RWPE1 (cell line): ENCODE data around the gene PLEKHG5.
"Not testable (repeated sequence)": the region's sequence is repeated elsewhere in the genome, so short reads cannot be mapped to it uniquely, and the experiment has no call there.

Experiments
- CTCF ChIA-PET: fragments of 350-600 bp; sonication (Branson Sonifier 250); formaldehyde crosslinking; extraction: SDS; loops from one replicate; lab custom pipeline; 2021; lab: Yijun Ruan, JAX
- POLR2A ChIA-PET: fragments of 400-600 bp; formaldehyde crosslinking; extraction: SDS; loops from one replicate; lab custom pipeline; 2020; ENCODE audit warnings: antibody characterized with exemption; ENCODE audit not compliant: low non-redundant PET; lab: Yijun Ruan, JAX
- DNase-seq: peaks from one replicate; pipeline ENCODE4 v3.0.0; 2012; ENCODE audit warnings: low spot score
- H3K27ac ChIP-seq: fragments of 450-650 bp; 2 replicates; pipeline ENCODE4 v1.5.1; 2017
- CTCF ChIP-seq: fragments of 450-650 bp; conservative IDR thresholded peaks from 2 replicates; pipeline ENCODE4 v1.5.1; 2017; ENCODE audit warnings: low read depth, mild to moderate bottlenecking

Gene PLEKHG5

DNA sequence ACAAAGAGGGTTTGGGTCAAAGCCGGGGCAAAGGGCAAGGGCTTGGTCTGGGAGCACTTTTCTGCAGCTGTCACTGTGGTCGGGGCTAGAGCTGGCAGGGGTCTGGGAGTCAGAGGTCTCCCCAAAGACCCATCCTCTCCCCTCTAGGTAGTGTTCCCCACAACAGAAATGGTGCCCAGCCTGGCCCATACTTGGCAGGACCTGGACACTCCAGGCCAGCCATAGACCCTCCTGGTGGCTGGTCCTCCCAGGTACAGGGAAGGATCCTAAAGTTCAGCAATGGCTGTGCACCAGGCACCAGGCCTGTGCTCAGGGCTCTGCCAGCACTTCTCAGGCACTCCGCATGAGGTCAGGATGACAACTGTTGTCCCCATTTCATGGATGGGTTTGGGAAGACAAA, 55.9 kb downstream of the PLEKHG5 start:
- H3K27ac ChIP-seq, result no peak overlapping the region
- DNase-seq, result no peak
- CTCF ChIA-PET, result no interaction called here
- no peak for TF ChIP-seq CTCF
- POLR2A ChIA-PET, result no interaction called here

DNA sequence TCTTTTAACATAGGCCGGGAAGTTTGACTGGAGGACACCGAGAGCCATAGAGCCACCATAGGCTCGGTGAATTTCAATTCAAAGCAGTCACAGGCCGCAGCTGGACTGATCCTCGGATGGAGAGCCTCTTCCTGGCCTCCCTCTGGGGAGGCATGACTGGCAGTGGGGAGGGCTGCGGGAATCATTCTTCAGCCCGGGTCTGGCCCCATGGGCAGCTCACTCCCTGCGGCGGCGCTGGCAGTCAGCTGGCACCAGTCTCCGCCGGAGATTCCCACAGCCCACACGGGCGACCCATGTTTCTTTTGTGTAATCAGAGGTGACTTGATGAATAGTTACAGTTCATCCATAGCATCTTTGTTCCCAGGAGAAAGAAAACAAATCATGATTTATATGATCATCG, 56.3 kb downstream of the PLEKHG5 start:
- DNase-seq, result no peak
- ChIA-PET POLR2A (no interaction called here), CTCF (interaction anchor here (0.6 kb wide), 1 partner anchor 231 kb away, joined by 3 read pairs; no protein-coding TSS in a partner anchor)
- TF ChIP-seq CTCF, result no peak
- H3K27ac ChIP-seq, result no peak overlapping the region

GRCh38 chr1:6434186-6434585, 57.3 kb downstream of the PLEKHG5 start:
- ChIA-PET POLR2A (interaction anchor here (0.5 kb wide), 1 partner anchor 38 kb away, joined by 14 read pairs; no protein-coding TSS in a partner anchor), CTCF (no interaction called here)
- DNase-seq, result no peak
- H3K27ac ChIP-seq, result no peak overlapping the region
- TF ChIP-seq CTCF, result no peak

GRCh38 chr1:6431645-6432579, 59.6 kb downstream of the PLEKHG5 start:
- H3K27ac ChIP-seq, DNase-seq, POLR2A ChIA-PET: not testable (repeated sequence)
- CTCF ChIA-PET, result interaction anchor here (0.6 to 1.6 kb wide), 3 partner anchors 9 to 173 kb away, joined by 3 to 4 read pairs (median 3); no protein-coding TSS in a partner anchor

GRCh38 chr1:6429660-6430411, 61.6 kb downstream of the PLEKHG5 start:
- DNase-seq, H3K27ac ChIP-seq, POLR2A ChIA-PET: not testable (repeated sequence)
- CTCF ChIA-PET, result interaction anchor here (0.6 to 1.0 kb wide), 3 partner anchors 8 to 273 kb away, joined by 3 read pairs; no protein-coding TSS in a partner anchor

DNA sequence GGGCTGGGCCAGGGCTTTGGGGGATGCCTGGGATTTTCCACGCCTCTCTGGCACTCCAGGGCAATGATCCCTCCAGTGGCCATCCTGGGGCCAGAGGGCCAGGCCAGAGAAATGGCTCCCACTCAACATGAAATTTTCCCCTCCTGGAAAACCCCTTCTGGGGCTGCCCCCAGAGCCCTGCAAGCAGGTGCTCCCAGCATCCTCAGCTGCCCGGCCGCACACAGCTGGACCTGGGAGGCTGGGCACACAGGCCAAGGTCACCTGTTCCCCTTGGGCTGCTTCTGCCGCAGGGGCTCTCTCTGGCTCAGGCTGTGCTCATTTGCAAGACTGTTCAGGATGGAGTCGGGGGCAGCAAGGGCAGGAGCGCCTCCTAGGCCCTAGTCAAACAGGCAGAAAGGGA, 63.0 kb downstream of the PLEKHG5 start:
- POLR2A ChIA-PET, DNase-seq: not testable (repeated sequence)
- peak overlapping the region; percentile 88 for H3K27ac ChIP-seq
- CTCF ChIA-PET, result interaction anchor here (1.0 kb wide), 1 partner anchor 9 kb away, joined by 3 read pairs; no protein-coding TSS in a partner anchor

DNA sequence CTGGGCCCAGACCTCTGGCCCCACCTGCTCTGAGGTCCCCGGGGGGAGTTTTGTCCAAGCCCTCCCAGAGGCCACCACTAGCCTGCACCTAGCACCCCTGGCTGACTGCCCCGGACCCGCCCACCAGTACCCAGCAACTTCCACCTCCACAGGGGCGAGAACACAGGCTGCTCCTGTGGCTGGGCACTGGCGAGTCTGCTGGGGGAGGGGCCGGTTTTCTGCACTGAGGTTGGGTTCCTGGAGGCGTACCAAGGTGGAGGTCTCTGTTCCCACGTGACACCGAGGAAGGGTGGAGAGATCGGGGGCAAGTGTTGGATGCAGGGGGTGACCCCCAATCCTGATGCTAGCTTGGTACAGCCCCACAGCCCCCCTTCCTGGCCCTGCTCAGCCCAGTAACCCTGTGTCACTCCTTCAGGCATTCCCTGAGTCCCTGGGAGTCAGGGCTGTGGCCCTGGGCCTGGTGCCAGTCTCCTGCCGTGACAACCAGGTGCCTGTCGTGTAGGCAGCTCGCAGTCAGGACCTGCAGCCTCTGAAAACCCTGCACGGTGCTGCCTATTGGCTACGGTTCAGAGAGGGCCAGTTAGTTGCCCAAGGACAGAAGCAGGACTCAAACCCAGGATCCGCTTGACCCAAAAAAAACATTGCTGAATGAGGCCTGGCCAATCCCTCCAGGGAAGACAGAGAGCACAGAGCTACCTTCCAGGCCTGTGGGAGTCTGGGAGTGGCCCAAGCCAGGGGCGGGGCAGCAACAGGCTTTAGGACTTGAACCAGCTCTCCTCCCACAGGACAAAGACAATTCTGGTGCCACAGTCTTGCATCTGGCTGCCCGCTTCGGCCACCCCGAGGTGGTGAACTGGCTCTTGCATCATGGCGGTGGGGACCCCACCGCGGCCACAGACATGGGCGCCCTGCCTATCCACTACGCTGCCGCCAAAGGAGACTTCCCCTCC, 63.8 kb downstream of the PLEKHG5 start:
- POLR2A ChIA-PET, result no interaction called here
- peak overlapping the region; percentile 88 for H3K27ac ChIP-seq
- CTCF ChIA-PET, result interaction anchor here (0.6 kb wide), 1 partner anchor 240 kb away, joined by 3 read pairs; no protein-coding TSS in a partner anchor
- no peak for TF ChIP-seq CTCF
- DNase-seq, result no peak
